Epidermal melanocyte (primary cell): ENCODE measurements around the gene TTC23L.

Experiments used
- DNase-seq: peaks from one replicate; pipeline ENCODE4 v3.0.0; 2011; ENCODE audit warnings: low spot score; ENCODE audit not compliant: insufficient read length

Gene TTC23L

GRCh38 chr5:34832568-34832967 is 6.4 kb upstream of the TTC23L start:
- DNase-seq: no peak

DNA sequence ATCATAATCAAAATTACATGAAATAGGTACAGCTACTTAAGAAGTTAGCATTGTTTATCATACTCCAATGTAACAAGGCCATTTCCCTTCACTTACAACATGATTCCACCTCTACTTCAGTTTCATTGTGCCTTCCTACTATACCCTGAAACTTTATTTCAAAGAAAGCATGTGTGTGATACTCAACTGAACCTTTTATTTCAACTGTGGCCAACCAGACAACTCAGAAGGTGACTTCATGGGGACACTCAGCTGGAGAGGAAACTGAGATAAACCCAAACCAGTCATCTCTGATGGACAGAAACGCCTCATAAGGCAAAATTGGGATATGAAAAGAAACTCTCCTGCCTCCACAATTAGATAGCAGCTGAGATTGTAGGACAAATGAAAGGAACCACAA is 5.9 kb upstream of the TTC23L start:
- DNase-seq: no peak

- DNase-seq: no peak
These were observed 4.8 kb upstream of the TTC23L start for GRCh38 chr5:34833976-34834793.

DNA sequence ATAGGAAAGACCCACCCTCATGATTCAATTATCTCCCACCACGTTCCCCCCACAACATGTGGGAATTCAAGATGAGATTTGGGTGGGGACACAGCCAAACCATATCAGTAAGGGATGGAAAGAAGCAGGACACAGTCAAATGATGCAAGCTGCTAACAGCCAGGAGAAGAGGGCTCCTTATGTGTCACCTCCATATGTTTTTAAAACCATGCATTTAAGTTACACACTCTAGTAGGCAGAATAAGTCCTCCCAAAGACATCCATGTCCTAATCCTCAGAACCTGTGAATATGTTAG is 4.2 kb upstream of the TTC23L start:
- DNase-seq: no peak

DNA sequence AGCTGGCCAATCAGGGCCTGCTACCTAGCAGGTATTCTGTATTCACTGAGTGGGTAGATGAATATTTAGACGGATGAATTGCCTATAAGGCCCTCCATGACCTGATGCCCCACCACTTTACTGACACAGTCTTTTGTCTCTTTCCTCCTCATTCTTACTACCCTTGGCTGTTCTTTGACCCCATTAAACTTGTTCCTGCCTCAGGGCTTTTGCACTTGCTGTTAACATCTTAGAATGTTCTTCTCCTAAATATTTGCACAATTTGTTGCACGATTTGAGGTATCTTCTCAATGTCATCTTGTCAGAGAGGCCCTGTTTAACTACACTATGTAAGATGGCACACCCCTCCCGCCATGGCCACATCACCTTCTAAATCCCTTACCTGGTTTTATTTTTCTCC is 3.3 kb upstream of the TTC23L start:
- no peak for DNase-seq

DNA sequence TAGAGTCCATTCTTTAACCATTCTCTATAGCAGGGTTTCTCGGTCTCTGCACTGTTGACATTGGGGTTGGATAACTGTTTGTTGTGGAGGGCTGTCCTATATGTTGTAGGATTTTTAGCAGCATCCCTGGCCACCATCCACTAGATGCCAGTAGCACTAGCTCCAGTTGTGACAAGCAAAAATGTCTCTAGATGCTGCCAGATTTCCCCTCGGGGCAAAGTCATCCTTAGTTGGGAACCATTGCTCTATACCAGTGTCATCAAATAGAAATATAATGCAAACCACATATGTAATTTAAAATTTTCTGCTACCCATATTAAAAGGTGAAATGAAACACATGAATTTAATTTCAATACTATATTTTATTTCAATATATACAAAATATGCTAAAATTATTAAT is 2.9 kb downstream of the TTC23L start:
- no peak for DNase-seq

DNA sequence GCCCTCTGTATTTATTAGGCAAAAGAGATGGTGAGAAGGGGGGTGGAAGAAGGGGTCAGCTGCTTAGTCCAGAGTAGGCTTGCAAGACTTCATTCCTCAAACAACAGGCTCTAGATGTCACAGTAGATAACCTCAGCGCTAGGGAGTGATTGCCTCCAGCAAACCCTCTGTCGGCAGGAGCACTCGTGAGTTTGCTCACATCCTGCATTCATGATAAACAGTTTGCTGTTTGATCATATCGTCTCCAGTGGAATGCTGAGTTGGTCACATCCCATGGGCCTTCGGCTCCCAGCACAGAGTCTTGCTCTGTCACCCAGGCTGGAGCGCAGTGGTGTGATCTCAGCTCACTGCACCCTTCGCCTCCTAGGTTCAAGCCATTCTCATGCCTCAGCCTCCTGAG is 3.6 kb downstream of the TTC23L start:
- no peak for DNase-seq

DNA sequence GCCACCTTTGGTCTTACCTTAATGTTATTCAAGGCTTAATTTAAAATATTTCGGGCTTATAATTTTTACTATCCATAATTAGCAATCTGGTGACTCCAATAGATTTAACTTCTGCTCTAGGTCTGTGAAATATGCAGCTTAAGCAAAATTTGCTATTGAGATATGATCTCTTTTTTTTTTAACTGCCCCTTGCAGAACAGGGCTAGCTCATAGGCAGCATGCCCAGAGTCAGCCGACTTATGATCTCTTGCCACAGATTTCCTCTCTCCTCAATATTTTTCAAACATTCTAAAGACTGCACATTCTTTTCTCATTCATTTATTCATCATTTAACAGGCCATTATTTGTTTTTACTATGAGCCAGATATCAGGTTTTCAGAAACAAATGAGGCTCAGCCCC is 4.5 kb downstream of the TTC23L start:
- no peak for DNase-seq

- no peak for DNase-seq
These were observed 5.1 kb downstream of the TTC23L start for GRCh38 chr5:34844106-34844505.

DNA sequence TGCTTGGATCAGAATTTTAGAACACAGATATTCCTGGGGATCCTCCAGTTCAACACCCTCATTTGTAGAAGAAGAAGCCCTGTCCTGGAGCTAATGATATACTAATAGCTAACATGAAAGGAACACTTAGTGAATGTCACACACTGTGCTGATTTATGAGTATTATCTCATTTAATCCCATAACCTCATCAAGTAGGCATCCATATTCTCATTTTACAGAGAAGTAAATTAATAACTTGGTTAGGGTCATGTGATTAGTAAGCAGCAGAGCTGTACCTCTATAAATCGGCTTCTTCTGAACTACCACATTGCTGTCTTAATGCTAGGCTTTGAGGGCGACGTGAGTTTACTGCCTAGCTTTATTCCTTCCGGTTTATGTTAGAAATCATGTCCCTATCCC is 6.0 kb downstream of the TTC23L start:
- no peak for DNase-seq

DNA sequence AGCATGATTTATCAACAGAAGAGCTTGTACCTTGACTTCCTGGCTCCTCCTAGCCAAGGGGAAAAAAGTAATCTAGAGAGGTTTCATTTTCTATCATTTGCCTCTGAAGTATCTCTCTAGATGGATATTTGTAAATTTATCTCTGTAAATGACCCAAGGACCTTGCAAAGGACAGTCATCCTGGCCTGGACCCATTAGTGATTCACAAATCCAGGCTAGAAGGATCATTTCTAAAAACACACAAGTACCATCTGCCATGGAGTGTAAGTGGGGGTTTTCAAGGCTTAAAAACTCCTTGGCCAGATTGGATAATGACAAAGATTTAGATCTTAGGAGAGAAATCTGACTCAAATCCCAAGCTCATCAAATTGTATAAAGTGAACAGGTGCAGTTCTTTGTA is 8.1 kb downstream of the TTC23L start:
- no peak for DNase-seq

- DNase-seq: no peak
These were observed 8.6 kb downstream of the TTC23L start for GRCh38 chr5:34847552-34847951.

DNA sequence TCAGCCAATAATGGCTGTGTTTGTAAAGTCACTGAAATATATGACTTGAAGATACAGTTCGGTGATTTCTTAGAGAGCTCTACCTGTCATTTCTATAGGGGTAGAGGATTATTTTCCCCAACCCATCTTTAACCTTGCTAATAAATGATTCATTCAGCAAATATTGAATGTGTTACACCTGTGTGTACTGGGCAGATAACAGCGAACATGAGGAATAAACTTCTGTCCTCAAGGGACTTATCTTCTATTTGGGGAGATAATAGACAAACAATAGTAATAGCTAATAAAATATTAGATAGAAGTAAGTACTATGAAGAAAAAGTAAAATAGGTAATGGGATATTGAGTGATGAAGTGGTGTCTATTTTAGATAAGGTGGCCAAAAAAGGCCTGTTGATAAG is 9.3 kb downstream of the TTC23L start:
- DNase-seq: no peak

DNA sequence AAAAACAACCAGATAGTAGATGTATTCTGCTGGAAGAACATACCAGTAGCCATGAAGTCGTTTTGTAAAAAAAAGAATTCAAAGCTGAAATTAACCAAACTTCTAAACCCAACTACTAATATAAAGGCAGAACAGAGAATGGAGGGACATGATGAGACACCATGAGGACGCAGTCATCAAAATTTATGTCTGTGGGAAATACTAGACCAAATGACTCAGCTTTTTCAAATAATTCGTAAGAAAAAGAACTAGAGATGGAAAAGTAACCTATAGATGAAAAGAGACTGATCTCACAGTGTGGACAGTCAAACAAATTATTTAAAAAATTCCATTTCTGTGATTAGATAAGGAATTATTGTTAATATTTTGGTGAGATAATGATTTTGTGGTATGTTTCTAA is 10.3 kb downstream of the TTC23L start:
- DNase-seq: no peak

GRCh38 chr5:34854459-34855174 is 15.7 kb downstream of the TTC23L start:
- no peak for DNase-seq

- DNase-seq: no peak
These were observed 18.2 kb downstream of the TTC23L start for GRCh38 chr5:34857161-34857560.

GRCh38 chr5:34857894-34858293 is 18.9 kb downstream of the TTC23L start:
- DNase-seq: no peak

GRCh38 chr5:34858790-34859189 is 19.8 kb downstream of the TTC23L start:
- no peak for DNase-seq

- DNase-seq: no peak
These were observed 20.3 kb downstream of the TTC23L start for GRCh38 chr5:34859253-34859652.

DNA sequence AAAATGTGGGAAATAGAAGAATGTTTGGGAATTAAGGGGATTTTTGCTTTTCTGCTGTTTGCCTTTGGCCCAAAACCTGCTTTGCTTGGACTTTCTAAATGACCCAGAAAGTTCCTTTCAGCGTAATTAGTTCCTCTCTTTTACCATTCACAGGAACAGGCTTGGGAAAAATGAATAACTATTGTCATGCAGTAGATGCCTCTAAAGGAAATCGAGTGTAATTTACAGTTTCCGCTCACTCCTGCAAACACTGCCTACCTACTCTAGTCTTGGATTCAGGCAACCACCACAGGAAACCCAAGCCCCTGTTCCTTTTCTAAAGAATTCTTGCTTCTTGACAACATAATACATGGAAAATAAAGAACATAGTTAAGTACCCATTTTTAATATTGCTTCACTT is 25.0 kb downstream of the TTC23L start:
- no peak for DNase-seq

GRCh38 chr5:34865091-34865490 is 26.1 kb downstream of the TTC23L start:
- no peak for DNase-seq

DNA sequence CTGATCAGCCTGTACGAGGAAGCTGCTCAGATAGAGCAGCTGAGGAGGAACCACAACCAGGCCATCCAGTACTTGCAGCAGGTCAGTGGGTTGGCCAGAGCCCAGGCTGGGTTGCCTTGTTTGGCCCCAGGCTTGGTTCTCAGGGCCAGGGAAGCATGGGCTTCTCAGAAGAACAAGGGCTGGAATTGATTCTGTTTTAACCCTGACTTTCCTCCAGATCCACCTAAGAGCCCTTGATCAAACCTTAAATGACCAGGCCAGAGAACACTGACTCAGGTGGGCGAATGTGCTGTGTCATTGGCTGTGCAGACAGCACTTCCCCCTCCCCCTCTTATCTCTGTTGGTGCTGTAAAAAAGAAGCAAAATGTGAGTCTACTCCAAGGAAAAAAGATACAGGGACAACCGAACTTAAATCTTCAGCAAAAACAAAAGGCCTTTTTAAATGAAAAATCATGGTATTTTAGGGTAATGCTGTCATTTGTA is 28.1 kb downstream of the TTC23L start:
- DNase-seq: no peak

DNA sequence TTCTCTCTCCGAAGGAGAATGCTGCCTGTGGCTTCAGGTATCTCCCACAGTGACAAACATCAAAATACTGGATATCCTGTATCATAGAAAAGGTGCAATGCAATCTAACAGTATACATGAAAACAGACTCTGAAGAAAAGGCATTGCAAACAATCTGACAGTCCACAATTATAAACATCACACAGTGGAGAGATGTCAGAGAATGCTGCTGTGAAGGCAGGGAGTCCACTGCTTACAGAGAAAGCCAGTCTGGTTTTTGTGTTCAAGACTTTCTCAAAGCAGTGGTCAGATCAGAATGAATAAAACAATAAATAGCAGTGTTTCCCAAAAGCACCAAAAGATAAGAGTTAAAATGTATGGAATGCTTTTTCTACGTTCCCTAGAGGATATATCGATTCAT is 28.7 kb downstream of the TTC23L start:
- no peak for DNase-seq
